Left ventricle myocardium inferior (tissue), 1 donor: ENCODE data around the gene NINJ2. TPM values are rescaled to one million over a fixed set of nuclear protein-coding genes. Genes with fewer than 3 reads are reported as not detected.

Source experiments
- DNase-seq: peaks from one replicate; pipeline ENCODE4 v3.0.0-alpha.2; 2020
- H3K27ac ChIP-seq: fragments of 200-600 bp; replicated peaks from 2 replicates; pipeline ENCODE4 v1.8.0; 2021
- H3K27me3 ChIP-seq: fragments of 200-600 bp; 2 replicates; pipeline ENCODE4 v1.8.0; 2021; ENCODE audit warnings: low read depth
- H3K36me3 ChIP-seq: fragments of 200-600 bp; 2 replicates; pipeline ENCODE4 v1.8.0; 2021
- H3K4me1 ChIP-seq: fragments of 200-600 bp; 2 replicates; pipeline ENCODE4 v1.8.0; 2021
- H3K4me3 ChIP-seq: fragments of 200-600 bp; 2 replicates; pipeline ENCODE4 v1.8.0; 2021; ENCODE audit warnings: mild to moderate bottlenecking, moderate library complexity
- H3K9me3 ChIP-seq: fragments of 200-600 bp; replicated peaks from 2 replicates; pipeline ENCODE4 v1.8.0; 2021
- CTCF ChIP-seq: fragments of 200-600 bp; IDR thresholded peaks from 2 replicates; pipeline ENCODE4 v1.8.0; 2021; ENCODE audit warnings: antibody characterized with exemption, mild to moderate bottlenecking, borderline replicate concordance
- intact Hi-C: fragments of 100-400 bp; cut with micrococcal nuclease; formaldehyde crosslinking; loops from one replicate; pipeline ENCODE4 v1.11.0; 2022
- total RNA-seq: library from RNA; stranded (reverse); fragmentation: NEBNext Ultra II Directional; extraction: Animal tissue kit (Norgen Biotek cat#: 25700); gene quantifications from one replicate; pipeline ENCODE4 v1.2.1, GENCODE V29; 2021
- donor health status: DM: no; HTN: yes; CAD: no; lungs with severe emphysema.

Gene NINJ2
- total RNA-seq, 1 donor from 2014 or later = 4.6 TPM

GRCh38 chr12:646442-647384 is 16.5 kb downstream of the NINJ2 start:
- Histone ChIP-seq H3K27ac (peak overlapping the region; percentile 100), H3K36me3 (no peaks in the 10 kb centered on the region), H3K27me3 (no peaks in the 10 kb centered on the region), H3K4me1 (peaks cover 52% of the 10 kb centered on the region), H3K4me3 (peak overlapping the region; percentile 46), H3K9me3 (no peaks in the 10 kb centered on the region)
- DNase-seq = peak; percentile 75
- intact Hi-C loops = loop anchor here (10.0 kb wide), 1 partner anchor 108 kb away; the partner anchor contains the start of gene WNK1
- no peak for TF ChIP-seq CTCF

- Histone ChIP-seq H3K4me1 (peaks cover 52% of the 10 kb centered on the region), H3K4me3 (peak overlapping the region; percentile 46), H3K9me3 (no peaks in the 10 kb centered on the region), H3K27me3 (no peaks in the 10 kb centered on the region), H3K36me3 (no peaks in the 10 kb centered on the region), H3K27ac (peak overlapping the region; percentile 100)
- TF ChIP-seq CTCF = no peak
- DNase-seq = peak; percentile 56
- intact Hi-C loops = loop anchor here (10.0 kb wide), 1 partner anchor 109 kb away; the partner anchor contains the start of gene WNK1
These were observed 17.6 kb downstream of the NINJ2 start for GRCh38 chr12:645563-646071.

- no peak for DNase-seq
- H3K4me1 ChIP-seq = peaks cover 57% of the 10 kb centered on the region
- H3K27me3 ChIP-seq = no peaks in the 10 kb centered on the region
- H3K36me3 ChIP-seq = no peaks in the 10 kb centered on the region
- peak overlapping the region; percentile 79 for H3K4me3 ChIP-seq
- H3K9me3 ChIP-seq = no peaks in the 10 kb centered on the region
- peak overlapping the region; percentile 100 for H3K27ac ChIP-seq
- intact Hi-C loops = loop anchor here (10.0 kb wide), 1 partner anchor 110 kb away; the partner anchor contains the start of gene WNK1
- TF ChIP-seq CTCF = no peak
These were observed 18.3 kb downstream of the NINJ2 start for GRCh38 chr12:644818-645552.

DNA sequence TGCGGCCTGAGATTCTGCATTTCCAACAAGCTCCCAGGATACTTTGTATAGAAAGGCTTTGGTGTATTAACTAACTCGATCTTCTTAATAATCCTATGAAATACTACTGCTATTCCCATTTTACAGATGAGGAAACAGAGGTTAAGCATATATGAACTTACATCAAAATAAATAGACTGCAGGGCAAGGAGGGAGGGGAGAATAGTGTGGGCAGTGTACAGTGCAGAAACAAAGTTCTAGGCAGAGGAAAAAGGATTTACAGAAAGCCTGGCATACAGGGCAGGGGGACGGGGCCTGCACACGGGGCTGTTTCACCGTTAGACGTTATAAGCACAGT is 19.0 kb downstream of the NINJ2 start:
- no peaks in the 10 kb centered on the region for H3K27me3 ChIP-seq
- intact Hi-C loops = loop anchor here (10.0 kb wide), 1 partner anchor 111 kb away; the partner anchor contains the start of gene WNK1
- H3K27ac ChIP-seq = peak overlapping the region; percentile 100
- H3K4me1 ChIP-seq = peaks cover 64% of the 10 kb centered on the region
- H3K9me3 ChIP-seq = no peaks in the 10 kb centered on the region
- TF ChIP-seq CTCF = no peak
- DNase-seq = no peak
- H3K4me3 ChIP-seq = peak overlapping the region; percentile 79
- H3K36me3 ChIP-seq = no peaks in the 10 kb centered on the region
